Stimulated activated CD4-positive, alpha-beta T cell treated with anti-CD3 and anti-CD28 coated beads, TNF-alpha, amount 100 ng/mL, for 4 hours (primary cell): Measurements from ENCODE around the gene ITGAX.
"Not testable (repeated sequence)": the region's sequence is repeated elsewhere in the genome, so short reads cannot be mapped to it uniquely, and the experiment has no call there.

Experiments used
- DNase-seq, 3 experiments: peaks; one replicate each; pipeline ENCODE4 v3.0.0-alpha.2; 2020; ENCODE audit warnings: low read depth in 3 of 3

The ITGAX gene

DNA sequence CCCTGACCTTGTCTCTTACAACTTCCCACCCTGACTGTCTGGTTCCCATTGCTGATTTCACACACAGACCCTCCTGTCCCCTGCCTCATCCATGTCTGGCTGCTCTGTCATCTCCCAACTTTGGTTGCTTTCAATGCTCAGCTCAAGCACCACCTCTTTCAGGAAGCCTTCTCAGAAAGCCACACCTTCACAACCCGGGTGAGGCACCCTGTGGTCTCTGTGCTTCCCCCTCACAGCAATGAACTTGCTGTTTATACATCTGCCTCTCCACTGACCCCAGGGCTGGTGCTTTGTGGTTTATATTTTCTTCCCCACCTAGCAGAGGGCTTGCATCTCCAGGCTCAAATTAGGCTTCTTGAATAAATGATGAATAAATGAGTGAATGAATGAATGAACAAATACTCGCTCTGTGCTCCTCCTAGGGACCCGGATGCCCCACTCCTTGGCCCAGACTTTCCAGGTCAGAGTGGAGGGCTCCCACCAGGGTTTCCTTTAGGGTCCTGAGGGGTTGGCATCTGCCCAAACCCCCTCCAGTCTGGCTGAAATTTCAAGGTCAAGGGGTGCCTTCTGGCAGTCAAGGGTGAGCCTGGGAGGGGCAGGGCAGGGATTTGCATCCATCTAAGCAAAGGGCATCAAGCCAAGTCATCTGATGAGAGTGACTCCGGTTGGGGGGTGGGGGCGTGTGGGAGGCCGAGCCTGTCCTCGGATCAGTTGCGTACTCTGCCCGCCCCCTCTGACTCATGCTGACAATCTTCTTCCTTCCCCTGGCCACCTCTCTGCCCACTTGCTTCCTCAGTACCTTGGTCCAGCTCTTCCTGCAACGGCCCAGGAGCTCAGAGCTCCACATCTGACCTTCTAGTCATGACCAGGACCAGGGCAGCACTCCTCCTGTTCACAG is at the start of gene ITGAX:
Gene ITGAX (plus strand): TSS at position 783 of the 898 bp plus-strand sequence. CDS start 79 bp downstream, at position 862.
- peak in 1 of 3 experiments; percentile 13 for DNase-seq

DNA sequence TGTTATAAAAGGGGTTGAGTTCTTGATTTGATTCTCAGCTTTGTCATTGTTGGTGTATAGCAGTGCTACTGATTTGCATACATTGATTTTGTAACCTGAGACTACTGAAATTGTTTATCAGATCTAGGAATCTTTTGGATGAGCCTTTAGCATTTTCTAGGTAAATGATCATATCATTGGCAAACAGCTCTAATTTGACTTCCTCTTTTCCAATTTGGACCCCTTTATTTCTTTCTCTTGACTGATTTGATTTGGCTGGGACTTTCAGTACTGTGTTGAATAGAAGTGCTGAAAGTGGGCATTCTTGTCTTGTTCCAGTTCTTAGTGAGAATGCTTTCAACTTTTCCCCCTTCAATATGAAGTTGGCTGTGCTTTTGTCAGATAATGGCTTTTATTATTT is 49.8 kb upstream of the ITGAX start:
- no peak for DNase-seq

DNA sequence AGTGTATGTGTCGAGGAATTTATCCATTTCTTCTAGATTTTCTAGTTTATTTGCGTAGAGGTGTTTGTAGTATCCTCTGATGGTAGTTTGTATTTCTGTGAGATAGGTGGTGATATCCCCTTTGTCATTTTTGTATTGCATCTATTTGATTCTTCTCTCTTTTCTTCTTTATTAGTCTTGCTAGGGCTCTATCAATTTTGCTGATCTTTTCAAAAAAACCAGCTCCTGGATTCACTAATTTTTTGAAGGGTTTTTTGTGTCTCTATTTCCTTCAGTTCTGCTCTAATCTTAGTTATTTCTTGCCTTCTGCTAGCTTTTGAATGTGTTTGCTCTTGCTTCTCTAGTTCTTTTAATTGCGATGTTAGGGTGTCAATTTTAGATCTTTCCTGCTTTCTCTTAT is 46.6 kb upstream of the ITGAX start:
- not testable (repeated sequence) for DNase-seq

DNA sequence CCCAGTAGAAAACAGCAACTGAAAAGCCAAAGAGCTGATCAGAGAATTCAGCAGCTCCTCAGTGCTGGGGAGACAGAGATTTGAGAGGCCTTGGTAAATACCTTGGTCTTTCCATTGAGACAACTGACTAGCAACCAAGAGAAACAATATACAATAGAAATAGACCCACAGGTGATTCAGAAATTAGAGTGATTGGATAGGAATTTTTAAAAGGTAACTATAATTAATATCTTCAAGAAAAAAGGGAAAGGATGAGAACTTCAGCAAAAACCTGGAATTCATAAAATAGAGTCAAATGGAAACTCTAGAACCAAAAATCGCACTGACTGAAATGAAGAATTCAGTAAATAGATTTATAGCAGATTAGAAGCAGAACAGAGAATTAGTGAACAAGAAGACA is 32.5 kb upstream of the ITGAX start:
- no peak for DNase-seq

DNA sequence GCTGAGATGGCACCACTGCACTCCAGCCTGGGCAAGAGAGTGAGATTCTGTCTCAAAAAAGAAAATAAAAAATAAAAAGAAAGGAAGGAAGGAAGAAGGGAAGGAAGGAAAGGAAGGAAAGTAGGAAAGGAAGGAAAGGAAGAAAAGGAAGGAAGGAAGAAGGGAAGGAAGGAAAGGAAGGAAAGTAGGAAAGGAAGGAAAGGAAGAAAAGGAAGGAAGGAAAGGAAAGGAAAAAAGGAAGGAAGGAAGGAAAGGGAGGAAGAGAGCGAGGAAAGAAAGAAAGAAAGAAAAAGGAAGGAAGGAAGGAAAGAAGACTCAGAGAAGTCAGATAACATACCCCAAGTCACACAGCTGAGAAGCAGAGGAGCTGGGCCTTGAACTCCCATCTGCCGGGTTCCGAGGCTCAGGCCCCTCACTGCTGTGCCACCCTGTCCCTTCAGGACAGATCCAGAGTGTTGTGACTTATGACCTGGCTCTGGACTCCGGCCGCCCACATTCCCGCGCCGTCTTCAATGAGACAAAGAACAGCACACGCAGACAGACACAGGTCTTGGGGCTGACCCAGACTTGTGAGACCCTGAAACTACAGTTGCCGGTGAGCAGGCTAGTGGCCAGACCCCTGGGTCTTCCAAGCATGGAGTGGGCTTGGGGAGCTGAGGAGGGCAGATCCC is 30.9 kb upstream of the ITGAX start:
- DNase-seq: no peak

DNA sequence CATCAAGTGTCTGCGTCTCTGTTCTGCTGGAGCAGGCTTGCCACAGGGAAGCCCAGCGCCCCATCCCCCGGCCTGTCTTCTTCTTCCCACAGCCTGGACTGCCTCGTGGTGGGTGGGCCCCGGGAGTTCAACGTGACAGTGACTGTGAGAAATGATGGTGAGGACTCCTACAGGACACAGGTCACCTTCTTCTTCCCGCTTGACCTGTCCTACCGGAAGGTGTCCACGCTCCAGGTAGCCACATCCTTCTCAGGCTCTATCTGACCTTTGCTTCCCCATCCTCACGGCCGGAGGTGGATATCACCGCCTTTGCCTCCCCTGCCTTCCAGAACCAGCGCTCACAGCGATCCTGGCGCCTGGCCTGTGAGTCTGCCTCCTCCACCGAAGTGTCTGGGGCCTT is 29.8 kb upstream of the ITGAX start:
- DNase-seq: no peak

DNA sequence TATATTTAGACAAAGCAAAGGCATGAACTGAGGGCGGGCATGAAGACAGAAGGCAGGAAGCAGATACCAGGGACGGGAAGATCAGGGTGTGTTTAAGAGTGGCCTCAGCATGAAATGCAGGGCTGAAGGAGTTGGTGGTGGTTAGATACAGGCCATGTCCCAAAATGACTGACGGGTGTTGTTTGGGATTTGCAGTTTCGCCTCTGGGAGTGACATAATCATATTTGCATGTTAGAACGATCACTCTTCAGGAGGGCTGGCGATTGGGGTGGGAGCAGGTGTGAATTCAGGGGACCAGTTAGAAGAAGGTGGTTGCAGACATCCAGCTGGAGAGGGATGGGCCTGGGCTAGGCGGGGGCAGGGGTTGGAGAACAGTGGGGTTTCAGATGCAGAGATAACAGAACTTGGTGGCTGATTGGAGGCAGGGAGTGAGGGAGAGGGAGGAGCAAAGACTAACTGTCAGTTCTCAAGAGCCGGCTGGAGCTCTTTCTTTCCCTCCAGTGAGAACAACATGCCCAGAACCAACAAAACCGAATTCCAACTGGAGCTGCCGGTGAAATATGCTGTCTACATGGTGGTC is 27.2 kb upstream of the ITGAX start:
- DNase-seq: no peak

DNA sequence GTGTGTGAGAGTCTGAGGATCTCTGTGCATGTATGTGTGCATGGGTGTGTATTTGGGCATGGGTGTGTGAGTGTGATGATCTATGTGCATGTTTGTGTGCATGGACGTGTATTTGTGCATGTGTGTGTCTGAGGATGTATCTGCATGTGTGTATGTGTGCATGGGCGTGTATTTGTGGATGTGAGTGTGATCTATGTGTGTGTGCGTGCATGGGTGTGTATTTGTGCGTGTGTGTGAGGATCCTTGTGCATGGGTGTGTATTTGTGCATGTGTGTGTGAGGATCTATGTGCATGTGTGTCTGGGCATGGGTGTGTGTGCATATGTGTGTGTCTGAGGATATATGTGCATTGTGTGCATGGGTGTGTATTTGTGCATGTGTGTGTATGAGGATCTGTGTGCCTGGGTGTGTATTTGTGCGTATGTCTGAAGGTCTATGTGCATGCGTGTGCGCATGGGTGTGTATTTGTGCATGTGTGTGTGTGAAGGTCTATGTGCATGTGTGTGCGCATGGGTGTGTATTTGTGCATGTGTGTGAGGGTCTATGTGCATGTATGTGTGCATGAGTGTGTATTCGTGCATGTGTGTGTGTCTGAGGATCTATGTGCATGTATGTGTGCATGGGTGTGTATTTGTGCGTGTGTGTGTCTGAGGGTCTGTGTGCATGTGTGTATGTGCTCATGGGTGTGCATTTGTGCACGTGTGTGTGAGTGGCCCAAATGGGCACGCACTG is 26.5 kb upstream of the ITGAX start:
- no peak for DNase-seq

DNA sequence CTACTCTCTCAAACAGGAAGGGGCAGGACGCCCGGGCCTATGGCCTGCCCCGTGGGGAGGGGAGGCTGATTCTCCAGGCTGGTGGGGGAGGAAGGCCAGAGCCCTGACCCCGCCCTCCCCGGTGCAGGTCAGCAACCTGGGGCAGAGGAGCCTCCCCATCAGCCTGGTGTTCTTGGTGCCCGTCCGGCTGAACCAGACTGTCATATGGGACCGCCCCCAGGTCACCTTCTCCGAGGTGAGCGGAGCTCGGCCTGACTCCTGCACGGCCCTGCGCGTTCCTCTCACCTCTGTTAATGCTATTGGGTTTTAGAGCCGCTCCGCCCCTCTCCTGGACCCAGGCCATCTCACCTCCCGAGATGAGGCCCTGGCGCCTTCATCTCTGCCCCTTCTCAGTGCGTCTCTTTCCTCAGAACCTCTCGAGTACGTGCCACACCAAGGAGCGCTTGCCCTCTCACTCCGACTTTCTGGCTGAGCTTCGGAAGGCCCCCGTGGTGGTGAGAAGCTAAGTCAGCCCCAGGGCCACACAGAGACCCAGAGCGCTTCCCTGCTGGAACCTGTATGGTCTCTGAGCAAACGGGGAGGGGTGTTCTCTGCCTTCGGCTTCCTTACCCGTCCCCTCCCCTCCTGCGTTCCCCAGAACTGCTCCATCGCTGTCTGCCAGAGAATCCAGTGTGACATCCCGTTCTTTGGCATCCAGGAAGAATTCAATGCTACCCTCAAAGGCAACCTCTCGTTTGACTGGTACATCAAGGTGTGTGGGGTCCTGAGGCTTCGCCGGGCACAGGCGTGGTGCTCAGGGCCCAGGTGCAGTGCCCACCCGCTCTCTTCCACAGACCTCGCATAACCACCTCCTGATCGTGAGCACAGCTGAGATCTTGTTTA is 25.1 kb upstream of the ITGAX start:
- no peak for DNase-seq

DNA sequence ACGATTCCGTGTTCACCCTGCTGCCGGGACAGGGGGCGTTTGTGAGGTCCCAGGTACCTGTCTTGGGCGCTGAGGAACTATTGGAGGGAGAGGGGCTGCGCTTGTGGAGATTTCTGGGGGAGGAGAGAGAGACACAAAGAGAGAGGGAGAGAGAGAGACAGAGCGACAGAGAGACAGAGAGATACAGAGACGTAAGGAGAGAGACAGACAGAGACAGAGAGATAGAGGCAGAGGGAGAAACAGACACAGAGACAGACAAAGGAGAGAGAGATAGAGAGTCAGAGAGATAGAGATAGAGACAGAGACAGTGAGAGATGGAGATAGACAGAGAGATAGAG is 24.5 kb upstream of the ITGAX start:
- no peak for DNase-seq

DNA sequence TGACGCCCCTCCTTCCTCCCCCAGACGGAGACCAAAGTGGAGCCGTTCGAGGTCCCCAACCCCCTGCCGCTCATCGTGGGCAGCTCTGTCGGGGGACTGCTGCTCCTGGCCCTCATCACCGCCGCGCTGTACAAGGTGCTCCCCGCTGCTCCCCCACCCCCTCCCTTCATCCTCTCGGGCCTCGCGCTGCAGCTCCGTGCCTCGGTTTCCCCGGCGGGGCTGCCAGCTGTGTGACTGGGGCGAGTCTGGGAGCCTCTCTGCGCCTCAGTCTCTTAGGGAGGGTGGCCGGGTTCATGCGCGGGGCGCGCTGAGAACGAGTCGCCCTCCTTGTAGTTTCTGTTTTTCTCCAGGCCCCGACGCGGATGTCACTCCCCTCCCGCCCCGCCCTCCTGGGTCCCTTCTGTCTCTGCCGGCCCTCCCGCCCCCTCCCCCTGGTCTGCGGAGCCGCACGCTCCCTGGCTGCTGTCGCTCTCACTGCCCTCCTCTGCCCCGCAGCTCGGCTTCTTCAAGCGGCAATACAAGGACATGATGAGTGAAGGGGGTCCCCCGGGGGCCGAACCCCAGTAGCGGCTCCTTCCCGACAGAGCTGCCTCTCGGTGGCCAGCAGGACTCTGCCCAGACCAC is 23.7 kb upstream of the ITGAX start:
- DNase-seq: no peak

DNA sequence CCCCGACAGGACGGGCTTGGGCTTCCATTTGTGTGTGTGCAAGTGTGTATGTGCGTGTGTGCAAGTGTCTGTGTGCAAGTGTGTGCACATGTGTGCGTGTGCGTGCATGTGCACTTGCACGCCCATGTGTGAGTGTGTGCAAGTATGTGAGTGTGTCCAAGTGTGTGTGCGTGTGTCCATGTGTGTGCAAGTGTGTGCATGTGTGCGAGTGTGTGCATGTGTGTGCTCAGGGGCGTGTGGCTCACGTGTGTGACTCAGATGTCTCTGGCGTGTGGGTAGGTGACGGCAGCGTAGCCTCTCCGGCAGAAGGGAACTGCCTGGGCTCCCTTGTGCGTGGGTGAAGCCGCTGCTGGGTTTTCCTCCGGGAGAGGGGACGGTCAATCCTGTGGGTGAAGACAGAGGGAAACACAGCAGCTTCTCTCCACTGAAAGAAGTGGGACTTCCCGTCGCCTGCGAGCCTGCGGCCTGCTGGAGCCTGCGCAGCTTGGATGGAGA is 23.1 kb upstream of the ITGAX start:
- DNase-seq: no peak

DNA sequence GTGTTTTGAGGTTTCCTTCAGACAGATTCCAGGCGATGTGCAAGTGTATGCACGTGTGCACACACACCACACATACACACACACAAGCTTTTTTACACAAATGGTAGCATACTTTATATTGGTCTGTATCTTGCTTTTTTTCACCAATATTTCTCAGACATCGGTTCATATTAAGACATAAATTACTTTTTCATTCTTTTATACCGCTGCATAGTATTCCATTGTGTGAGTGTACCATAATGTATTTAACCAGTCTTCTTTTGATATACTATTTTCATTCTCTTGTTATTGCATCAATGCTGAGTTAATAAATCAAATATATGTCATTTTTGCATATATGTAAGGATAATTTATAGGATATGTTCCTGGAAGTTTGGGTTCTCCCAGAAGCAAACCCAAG is 22.4 kb upstream of the ITGAX start:
- DNase-seq: no peak

DNA sequence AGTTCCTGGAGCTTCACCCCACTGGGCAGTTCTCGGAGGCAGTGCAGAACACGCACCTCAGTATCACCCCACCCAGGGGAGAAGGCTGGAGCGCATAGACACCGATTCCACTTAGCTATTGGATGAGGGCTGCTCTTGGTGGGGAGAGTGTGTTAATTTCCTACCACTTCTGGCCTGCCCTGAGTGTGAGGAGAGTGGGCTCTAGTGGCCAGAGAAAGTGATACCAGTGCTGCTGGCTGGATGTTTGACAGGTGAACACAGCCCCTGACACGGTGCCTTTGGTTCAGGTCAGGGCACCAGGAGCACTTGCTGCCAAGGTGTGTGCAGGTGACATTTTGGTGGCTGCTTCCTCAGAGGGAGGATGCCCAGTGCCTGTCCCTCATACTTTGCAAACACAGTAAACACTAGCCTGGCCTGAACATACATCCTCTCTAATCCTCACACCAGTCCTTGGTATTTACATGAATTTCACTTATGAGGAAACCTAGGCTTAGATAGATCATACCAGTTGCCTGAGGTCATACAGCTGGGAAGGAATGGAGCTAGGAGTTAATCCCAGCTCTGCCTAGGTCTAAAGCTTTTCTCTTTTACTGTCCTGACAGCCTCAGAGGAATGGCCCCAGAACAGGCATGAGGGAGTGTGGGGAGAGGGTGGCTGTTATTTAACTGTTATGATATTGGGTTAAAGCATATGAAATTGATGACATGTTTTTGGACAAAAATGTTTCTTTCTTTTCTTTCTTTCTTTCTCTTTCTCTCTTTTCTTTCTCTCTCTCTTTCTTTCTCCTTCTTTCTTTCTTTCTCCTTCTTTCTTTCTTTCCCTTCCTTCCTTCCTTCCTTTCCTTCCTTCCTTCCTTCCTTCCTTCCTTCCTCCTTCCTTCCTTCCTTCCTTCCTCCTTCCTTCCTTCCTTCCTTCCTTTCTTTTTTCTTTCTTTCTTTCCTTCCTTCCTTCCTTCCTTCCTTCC is 21.0 kb upstream of the ITGAX start:
- no peak for DNase-seq

DNA sequence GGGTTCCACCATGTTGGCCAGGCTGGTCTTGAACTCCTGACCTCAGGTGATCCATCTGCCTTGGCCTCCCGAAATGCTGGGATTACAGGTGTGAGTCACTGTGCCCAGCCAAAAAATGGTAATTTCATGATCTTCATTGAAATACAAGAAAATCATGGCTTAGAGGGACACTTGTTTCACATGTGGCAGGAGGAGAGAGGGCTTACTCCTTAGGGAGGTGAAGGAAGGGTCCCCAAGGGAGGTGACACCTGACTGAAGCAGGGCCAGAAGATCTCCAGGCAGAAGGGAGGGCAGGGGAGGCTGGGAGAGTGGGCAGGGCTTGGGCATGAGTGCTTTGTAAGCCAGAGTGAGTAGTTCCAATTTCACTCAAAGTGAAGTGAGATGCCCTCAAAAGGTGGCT is 20.0 kb upstream of the ITGAX start:
- DNase-seq: no peak

DNA sequence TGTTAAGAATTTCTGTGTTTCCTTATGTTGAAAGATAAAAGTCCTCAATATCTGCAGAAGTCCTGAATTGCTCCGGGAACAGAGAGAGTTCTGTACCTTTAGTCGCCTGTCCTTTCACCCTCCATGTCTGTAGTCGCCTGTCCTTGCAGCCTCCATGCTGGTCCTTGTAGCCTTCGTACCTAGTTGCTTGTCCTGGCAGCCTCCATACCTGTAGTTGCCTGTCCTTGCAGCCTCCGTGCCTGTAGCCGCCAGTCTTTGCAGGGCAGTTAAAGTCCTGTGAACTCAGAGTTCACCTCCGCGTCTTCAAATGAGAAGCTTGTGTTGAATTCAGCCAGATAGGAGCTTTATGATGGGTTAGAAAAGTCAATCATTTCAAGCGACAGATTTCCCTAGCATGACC is 19.5 kb upstream of the ITGAX start:
- no peak for DNase-seq

DNA sequence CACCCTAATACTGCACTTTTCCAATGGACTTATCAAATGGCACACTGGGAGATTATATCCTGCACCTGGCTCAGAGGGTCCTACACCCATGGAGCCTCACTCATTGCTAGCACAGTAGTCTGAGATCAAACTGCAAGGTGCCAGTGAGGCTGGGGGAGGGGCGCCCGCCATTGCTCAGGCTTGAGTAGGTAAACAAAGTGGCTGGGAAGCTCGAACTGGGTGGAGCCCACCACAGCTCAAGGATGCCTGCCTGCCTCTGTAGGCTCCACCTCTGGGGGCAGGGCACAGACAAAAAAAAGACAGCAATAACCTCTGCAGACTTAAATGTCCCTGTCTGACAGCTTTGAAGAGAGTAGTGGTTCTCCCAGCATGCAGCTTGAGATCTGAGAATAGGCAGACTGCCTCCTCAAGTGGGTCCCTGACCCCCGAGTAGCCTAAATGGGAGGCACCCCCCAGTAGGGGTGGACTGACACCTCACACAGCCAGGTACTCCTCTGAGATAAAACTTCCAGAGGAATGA is 16.8 kb upstream of the ITGAX start:
- DNase-seq: not testable (repeated sequence)

DNA sequence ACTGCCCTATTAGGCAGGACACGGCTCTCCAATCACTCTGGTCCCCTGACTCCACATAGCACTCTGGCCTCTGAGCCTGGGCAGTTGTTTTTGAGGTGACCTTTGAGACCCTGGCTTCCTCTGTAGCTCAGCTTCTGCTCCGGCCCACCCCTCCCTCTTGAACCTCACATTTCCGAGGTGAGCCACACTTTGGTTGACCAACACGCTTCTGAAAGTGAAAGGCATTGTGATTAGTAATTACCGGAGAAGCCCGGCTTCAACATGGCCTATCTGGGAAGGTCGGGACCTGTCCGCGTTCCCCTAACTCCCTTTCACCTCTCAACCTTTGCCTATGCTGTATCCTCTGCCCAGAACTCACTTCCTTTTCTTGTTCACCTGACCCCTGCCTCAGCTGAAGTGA is 10.3 kb upstream of the ITGAX start:
- DNase-seq: no peak

DNA sequence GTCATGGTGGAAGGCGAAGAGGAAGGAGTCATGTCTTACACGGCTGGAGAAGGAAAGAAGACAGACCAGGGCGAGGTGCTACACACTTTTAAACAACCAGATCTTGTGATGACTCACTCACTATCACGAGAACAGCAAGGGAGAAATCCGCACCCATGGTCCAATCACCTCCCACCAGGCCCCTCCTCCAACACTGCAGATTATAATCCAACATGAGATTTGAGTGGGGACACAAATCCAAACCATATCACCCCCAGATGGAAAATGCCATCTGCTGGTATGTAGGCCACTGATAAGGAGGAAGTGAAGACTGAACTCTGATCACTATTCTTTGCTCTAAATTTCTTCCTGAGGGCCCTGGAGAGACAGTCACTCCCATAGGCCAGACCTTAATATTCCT is 7.5 kb upstream of the ITGAX start:
- DNase-seq: no peak
